ENCODE measurements around the gene TSPAN9.
A peak's percentile ranks its signal among the peaks of the same experiment; 100 is the strongest.

The TSPAN9 gene

GRCh38 chr12:3154006-3154405 lies 76.8 kb downstream of the TSPAN9 start:
- TF ChIP-seq CTCF (conservative IDR thresholded peaks at IDR 0.05; ENCODE audit: low read length) = no peak
- DNase-seq (ENCODE audit: low read depth) = no peak
- H3K4me3 ChIP-seq (ENCODE audit: low read length) = no peak overlapping the region

- TF ChIP-seq CTCF (conservative IDR thresholded peaks at IDR 0.05; ENCODE audit: low read length) = no peak
- no peak overlapping the region for H3K4me3 ChIP-seq (ENCODE audit: low read length)
- DNase-seq (ENCODE audit: low read depth) = no peak
Observed at GRCh38 chr12:3155702-3156370, 78.7 kb downstream of the TSPAN9 start.

GRCh38 chr12:3157581-3158323 lies 80.6 kb downstream of the TSPAN9 start:
- no peak overlapping the region for H3K4me3 ChIP-seq (ENCODE audit: low read length)
- TF ChIP-seq CTCF (conservative IDR thresholded peaks at IDR 0.05; ENCODE audit: low read length) = no peak
- no peak for DNase-seq (ENCODE audit: low read depth)

GRCh38 chr12:3158851-3159465 lies 81.8 kb downstream of the TSPAN9 start:
- peak; percentile 68 for DNase-seq (ENCODE audit: low read depth)
- no peak overlapping the region for H3K4me3 ChIP-seq (ENCODE audit: low read length)
- no peak for TF ChIP-seq CTCF (conservative IDR thresholded peaks at IDR 0.05; ENCODE audit: low read length)

- TF ChIP-seq CTCF (conservative IDR thresholded peaks at IDR 0.05; ENCODE audit: low read length) = no peak
- DNase-seq (ENCODE audit: low read depth) = peak; percentile 60
- no peak overlapping the region for H3K4me3 ChIP-seq (ENCODE audit: low read length)
Observed at GRCh38 chr12:3160081-3160480, 82.9 kb downstream of the TSPAN9 start.

- no peak for DNase-seq (ENCODE audit: low read depth)
- no peak overlapping the region for H3K4me3 ChIP-seq (ENCODE audit: low read length)
- no peak for TF ChIP-seq CTCF (conservative IDR thresholded peaks at IDR 0.05; ENCODE audit: low read length)
Observed at GRCh38 chr12:3161861-3162260, 84.7 kb downstream of the TSPAN9 start.

Measured in AG10803 (cell line).